GM12801 (cell line): Measurements from ENCODE around the gene HOMEZ.

Experiments used
- CTCF ChIP-seq: IDR thresholded peaks from one replicate; pipeline ENCODE4 v1.5.1; 2011; ENCODE audit warnings: control low read depth; ENCODE audit not compliant: insufficient read length; ENCODE audit errors: extremely low read depth

HOMEZ gene

DNA sequence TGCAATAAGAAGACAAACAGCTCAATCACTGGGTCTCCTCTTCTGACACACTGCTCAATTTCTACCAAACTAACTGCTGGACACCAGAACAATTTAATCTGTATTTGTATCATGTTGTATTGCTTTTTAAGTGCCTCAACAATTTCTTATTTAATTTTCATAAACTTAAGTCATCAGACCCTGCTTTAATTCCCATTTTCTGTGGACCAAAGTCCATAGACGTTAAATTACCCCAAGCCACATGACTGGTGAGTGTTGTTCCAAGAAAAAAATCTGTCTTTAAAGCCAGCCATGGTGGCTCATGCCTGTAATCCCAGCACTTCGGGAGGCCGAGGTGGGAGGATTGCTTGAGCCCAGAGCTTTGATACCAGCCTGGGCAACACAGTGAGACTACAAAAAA lies 8.7 kb downstream of the HOMEZ start:
- no peak for TF ChIP-seq CTCF

- no peak for TF ChIP-seq CTCF
Measured at GRCh38 chr14:23275412-23275811, 10.5 kb downstream of the HOMEZ start.

GRCh38 chr14:23269193-23269592 lies 16.7 kb downstream of the HOMEZ start:
- no peak for TF ChIP-seq CTCF

DNA sequence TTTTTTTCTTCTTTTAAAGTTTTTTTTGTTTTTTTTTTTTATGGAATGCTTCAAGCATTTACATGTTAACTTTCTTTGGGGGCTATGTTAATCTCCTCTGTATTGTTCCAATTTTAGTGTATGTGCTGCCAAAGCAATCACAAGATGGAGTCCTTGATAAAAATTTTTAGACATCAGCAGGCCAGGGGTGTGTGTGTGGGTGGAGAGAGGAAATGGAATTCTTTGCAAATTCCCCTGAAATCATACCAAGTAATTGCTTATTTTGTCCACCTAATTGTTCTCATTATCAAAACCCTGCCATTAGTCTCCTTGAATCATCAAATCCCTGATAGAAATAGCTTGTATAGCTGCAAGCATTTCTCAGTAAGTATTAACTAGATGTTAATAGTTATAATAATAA lies 26.5 kb downstream of the HOMEZ start:
- TF ChIP-seq CTCF = no peak

GRCh38 chr14:23258256-23258655 lies 27.7 kb downstream of the HOMEZ start:
- TF ChIP-seq CTCF = no peak

DNA sequence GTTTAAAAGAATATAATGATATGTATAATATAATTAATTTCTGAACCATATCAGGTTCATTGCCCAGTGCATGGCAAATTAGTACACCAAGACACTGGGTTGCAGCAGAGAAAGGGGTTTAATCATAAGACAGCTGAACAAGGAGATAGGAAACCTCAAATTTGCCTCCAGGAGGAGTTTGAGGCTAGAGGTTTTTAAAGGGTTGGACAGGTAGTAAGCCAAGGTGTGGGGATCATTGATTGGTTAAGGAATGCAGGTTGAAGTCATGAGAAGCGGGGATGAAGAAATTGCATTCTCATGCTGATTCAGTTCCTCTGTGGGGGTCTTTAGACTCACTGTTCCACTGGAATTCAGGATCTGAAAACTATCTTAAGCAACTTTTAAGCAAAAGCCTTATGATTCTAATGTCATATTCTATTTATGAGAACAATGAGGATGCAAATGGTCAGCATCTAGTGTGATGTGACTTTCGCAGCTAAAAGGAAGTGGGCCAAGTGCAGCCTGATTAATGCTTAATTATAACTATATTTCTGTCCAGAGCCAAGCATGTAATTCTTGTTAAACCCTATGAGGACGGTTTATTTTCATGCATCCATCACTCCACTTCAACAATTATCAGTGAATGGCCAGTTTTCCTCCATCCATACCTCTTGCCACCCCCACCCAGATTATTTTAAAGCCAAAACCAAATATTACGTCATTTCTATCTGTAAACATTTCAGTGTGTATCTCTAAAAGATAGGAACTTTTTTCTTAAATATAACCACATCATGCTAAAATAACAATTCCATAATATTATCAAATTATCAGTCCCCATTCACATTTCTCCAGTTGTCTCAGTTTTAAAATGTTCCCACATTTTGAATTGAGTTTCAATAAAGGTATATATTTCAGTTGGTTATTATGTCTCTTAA lies 33.3 kb downstream of the HOMEZ start:
- no peak for TF ChIP-seq CTCF

GRCh38 chr14:23252006-23252405 lies 33.9 kb downstream of the HOMEZ start:
- no peak for TF ChIP-seq CTCF
